ENCODE data around the gene ZP1. TPM values are rescaled to one million over a fixed set of nuclear protein-coding genes. Genes with fewer than 3 reads are reported as not detected.

Gene ZP1, protein sequence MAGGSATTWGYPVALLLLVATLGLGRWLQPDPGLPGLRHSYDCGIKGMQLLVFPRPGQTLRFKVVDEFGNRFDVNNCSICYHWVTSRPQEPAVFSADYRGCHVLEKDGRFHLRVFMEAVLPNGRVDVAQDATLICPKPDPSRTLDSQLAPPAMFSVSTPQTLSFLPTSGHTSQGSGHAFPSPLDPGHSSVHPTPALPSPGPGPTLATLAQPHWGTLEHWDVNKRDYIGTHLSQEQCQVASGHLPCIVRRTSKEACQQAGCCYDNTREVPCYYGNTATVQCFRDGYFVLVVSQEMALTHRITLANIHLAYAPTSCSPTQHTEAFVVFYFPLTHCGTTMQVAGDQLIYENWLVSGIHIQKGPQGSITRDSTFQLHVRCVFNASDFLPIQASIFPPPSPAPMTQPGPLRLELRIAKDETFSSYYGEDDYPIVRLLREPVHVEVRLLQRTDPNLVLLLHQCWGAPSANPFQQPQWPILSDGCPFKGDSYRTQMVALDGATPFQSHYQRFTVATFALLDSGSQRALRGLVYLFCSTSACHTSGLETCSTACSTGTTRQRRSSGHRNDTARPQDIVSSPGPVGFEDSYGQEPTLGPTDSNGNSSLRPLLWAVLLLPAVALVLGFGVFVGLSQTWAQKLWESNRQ
- total RNA-seq: 1.6 and 3.1 TPM in 2 replicates

DNA sequence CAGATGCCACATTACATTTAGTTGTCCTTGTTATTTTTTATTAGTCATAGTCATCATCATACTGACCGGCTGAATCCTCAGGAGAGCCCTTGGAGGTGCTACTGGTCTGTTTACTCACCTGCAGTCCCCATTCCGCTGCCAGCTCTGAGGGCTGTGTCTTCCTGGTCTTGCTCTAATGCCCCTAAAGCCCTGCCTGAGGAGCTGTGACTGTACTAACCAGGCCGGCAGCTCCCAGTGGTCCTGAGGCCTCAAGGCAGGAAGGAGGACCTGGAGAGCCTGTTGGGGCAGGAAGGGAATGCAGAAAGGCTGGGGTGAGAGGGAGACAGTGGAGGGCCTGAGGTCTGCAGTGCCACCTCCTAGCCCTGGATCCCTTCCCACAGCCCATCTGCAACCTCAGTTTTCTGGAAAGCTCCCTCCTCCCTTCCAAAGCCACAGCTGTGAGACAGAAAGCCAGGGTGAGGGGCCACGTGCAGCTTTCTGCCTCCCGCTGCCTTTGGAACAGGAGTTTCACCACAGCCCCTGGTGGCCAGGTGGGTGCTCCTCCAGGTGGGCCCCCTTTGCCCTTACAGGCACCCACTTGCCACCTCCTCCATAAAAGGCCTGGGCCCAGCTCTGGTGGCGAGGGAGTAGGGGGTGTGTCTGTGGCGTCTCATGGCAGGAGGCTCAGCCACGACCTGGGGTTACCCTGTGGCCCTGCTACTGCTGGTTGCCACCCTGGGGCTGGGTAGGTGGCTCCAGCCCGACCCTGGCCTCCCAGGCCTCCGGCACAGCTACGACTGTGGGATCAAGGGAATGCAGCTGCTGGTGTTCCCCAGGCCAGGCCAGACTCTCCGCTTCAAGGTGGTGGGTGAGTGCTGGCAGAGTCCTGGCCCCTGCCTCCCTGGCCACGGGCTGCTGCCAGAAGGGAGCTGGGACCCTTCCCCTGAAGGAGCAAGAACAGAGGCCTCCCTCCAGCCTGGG, at the start of gene ZP1:
TSS of gene ZP1 (plus strand) at position 632 of the 960 bp plus-strand sequence. CDS start at position 652, 20 bp downstream.

GRCh38 chr11:60841797-60842667, 25.3 kb upstream of the ZP1 start, which contains the start of gene CCDC86:
CCDC86 (plus strand) TSS chr11:60842113; CDS start chr11:60842125, 12 bp downstream.

DNA sequence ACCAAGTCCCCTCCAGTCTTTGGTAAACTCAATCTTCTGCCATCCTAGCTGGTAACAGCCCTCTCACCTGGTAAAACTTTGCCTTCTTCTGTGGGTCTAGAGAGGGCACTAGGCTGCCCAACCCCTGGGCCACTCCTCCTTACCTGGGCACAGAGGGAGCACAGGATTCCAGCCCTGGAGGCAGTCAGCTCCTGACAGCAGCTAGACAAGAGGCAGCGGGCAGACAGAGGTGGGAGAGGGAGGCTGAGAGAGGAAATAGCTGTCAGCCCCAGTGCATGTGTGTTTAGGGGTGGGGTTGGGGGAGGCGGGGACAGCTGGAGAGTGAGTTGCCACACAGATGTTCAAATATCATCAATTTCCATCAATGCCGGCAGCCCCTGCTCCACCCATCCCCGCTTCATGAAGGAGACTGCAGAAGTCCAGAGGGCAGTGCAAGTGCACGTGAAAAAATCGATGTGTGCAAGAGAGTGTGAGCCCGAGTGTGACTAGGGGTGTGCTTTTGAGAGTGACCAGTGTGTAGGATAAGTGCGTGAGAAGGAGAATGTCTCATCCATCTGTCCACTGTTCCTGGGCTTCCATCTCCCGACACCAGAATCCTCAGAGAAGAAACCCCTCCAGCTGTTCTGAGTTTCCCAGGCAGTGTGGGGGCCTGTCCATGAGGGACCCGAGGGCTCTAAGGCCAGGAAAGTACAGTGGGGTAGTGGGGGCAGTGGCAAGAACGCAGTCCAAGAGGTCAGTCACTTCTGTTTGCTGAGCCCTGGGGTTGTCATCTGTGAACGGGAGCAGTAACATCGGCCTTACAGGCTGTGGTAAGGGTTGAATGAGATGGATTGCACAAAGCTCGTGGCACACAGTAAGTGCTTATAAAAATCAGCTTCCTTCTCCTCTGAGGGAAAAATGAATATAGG, 11.4 kb upstream of the ZP1 start, which contains the start of gene PTGDR2:
TSS of gene PTGDR2 (minus strand) at position 225 of the 908 bp plus-strand sequence. CDS start 2,228 bp downstream, outside the sequence.

DNA sequence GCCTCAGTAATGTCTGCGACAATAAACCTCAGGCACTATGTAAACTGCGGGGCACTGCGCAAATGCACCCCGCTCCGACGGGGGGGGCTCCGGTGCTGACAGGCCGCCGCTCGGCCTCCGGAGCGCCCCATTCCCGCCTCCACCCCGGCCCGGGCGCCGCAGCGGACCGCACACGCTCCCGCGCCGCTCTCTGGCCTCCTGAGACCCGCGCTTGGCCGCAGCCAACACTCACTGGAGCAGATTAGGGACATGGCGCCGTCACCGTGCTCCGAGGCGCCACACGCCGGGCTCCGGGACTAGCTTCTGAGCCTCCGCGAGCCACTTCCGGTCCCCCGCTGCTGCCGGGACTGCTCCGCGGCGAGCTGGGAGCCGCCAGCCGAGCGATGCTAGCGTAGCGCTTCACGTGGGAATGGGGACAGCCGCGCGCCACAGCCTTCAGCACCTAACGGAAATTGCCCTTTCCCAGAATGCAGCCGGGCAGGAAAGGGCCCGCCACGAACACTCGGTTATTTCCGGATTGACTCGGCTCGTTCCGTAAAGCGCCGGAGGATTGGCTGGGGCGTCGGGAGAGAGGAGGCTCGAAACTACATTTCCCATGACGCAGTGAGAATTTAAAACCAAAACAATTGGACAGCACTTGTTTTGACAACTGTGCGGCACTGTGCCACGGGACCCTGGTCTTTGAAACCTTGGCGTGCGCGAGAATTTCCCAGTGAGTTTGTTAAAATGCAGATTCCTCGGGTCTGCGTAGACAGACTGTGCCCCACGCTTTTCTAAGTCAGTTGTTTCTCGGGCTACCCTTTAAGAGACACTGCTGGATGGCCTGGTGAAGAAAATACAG, 39.0 kb downstream of the ZP1 start, which contains the start of gene PRPF19:
TSS of gene PRPF19 (minus strand) at position 454 of the 841 bp plus-strand sequence. CDS start at position 251, 203 bp downstream.

GRCh38 chr11:60913793-60914632, 46.7 kb downstream of the ZP1 start, which contains the start of gene TMEM109:
TMEM109 (plus strand) TSS chr11:60914158; CDS start chr11:60919694, 5,536 bp downstream.

GRCh38 chr11:60924110-60924905, 57.0 kb downstream of the ZP1 start, which contains the start of gene TMEM132A:
TMEM132A (plus strand) TSS chr11:60924460; CDS start chr11:60924634, 174 bp downstream.

Other genes starting within 250 kb of the ZP1 start
- gene MS4A8, start 167.9 kb upstream of the ZP1 start, total RNA-seq: not detected in 2 replicates
- gene MS4A18, start 142.8 kb upstream of the ZP1 start, total RNA-seq: not detected in 2 replicates
- gene MS4A15, start 110.7 kb upstream of the ZP1 start, total RNA-seq: not detected in 2 replicates
- not detected in 2 replicates for gene MS4A10, start 82.2 kb upstream of the ZP1 start, total RNA-seq
- gene CCDC86, start 25.4 kb upstream of the ZP1 start, total RNA-seq: 23.6 and 31.4 TPM in 2 replicates
- 2.5 and 6.8 TPM in 2 replicates for gene PTGDR2, start 11.6 kb upstream of the ZP1 start, total RNA-seq
- gene PRPF19, start 39.0 kb downstream of the ZP1 start, total RNA-seq: 80.9 and 82.1 TPM in 2 replicates
- 69.9 and 76.4 TPM in 2 replicates for gene TMEM109, start 46.6 kb downstream of the ZP1 start, total RNA-seq
- gene TMEM132A, start 56.9 kb downstream of the ZP1 start, total RNA-seq: 127 and 158 TPM in 2 replicates
- gene SLC15A3, start 84.6 kb downstream of the ZP1 start, total RNA-seq: 8.5 and 9.2 TPM in 2 replicates
- gene CD6, start 104.1 kb downstream of the ZP1 start, total RNA-seq: not detected in 2 replicates
- not detected in 2 replicates for gene CD5, start 234.9 kb downstream of the ZP1 start, total RNA-seq

All from epithelial cell of alveolus of lung (primary cell).